Endodermal cell (in vitro differentiated cells): ENCODE results near the gene THAP11. TPM values are rescaled to one million over a fixed set of nuclear protein-coding genes. Genes with fewer than 3 reads are reported as not detected.

ENCODE experiments used
- DNase-seq: peaks from one replicate; pipeline ENCODE4 v3.0.0-alpha.2; 2017
- H3K27ac ChIP-seq: 2 replicates; pipeline ENCODE4 v1.5.1; 2013; ENCODE audit warnings: mild to moderate bottlenecking, low read depth, low read length, moderate library complexity
- H3K27me3 ChIP-seq: 2 replicates; pipeline ENCODE4 v1.6.1; 2013; ENCODE audit warnings: mild to moderate bottlenecking, low read length, moderate library complexity; ENCODE audit not compliant: insufficient read depth, control insufficient read depth, poor library complexity, severe bottlenecking
- H3K36me3 ChIP-seq: 2 replicates; pipeline ENCODE4 v1.7.0; 2013; ENCODE audit warnings: mild to moderate bottlenecking, low read length, moderate library complexity; ENCODE audit not compliant: control insufficient read depth, insufficient read depth
- H3K4me1 ChIP-seq: one replicate; pipeline ENCODE4 v1.7.0; 2013; ENCODE audit warnings: low read length; ENCODE audit not compliant: control insufficient read depth, insufficient read depth
- H3K4me3 ChIP-seq: 2 replicates; pipeline ENCODE4 v1.5.1; 2013; ENCODE audit warnings: mild to moderate bottlenecking, low read length, moderate library complexity
- H3K9ac ChIP-seq: 2 replicates; pipeline ENCODE4 v1.6.1; 2013; ENCODE audit warnings: mild to moderate bottlenecking, low read length, moderate library complexity; ENCODE audit not compliant: poor library complexity, severe bottlenecking; ENCODE audit errors: extremely low read depth
- H3K9me3 ChIP-seq: 2 replicates; pipeline ENCODE4 v1.6.1; 2013; ENCODE audit warnings: mild to moderate bottlenecking, low read length, moderate library complexity; ENCODE audit not compliant: control insufficient read depth
- H3K27ac Mint-ChIP-seq: 2 replicates; pipeline ENCODE4 v1.8.0; 2020; ENCODE audit warnings: mixed read lengths
- H3K27me3 Mint-ChIP-seq: 2 replicates; pipeline ENCODE4 v1.8.0; 2021; ENCODE audit warnings: mild to moderate bottlenecking, mixed read lengths; ENCODE audit not compliant: insufficient read depth
- H3K36me3 Mint-ChIP-seq: 2 replicates; pipeline ENCODE4 v1.8.0; 2020; ENCODE audit warnings: low read depth, mixed read lengths
- H3K4me1 Mint-ChIP-seq: 2 replicates; pipeline ENCODE4 v1.8.0; 2020; ENCODE audit warnings: mixed read lengths
- H3K4me3 Mint-ChIP-seq: 2 replicates; pipeline ENCODE4 v1.8.0; 2020; ENCODE audit warnings: mild to moderate bottlenecking, moderate library complexity, mixed read lengths
- H3K9me3 Mint-ChIP-seq: 2 replicates; pipeline ENCODE4 v1.8.0; 2020; ENCODE audit warnings: mild to moderate bottlenecking, mixed read lengths
- WGBS, 2 experiments: methylation state at CpG; one replicate each; pipeline versions ENCODE4 v1.1.5 to v1.1.7; 2013; ENCODE audit warnings: missing lambda C conversion rate in 2 of 2, mixed read lengths in 1 of 2; ENCODE audit not compliant: insufficient coverage in 1 of 2, insufficient read length in 1 of 2; 5-methylcytosine and 5-hydroxymethylcytosine counted together
- total RNA-seq, 2 donors: library from RNA; stranded (reverse); fragmentation: NEBNext Ultra II Directional in 1 of 2; extraction: Animal tissue kit (Norgen Biotek cat#: 25700) in 1 of 2; gene quantifications; 2 replicates in 1 of 2; 3 replicates in 1 of 2; pipeline ENCODE4 v1.2.1, GENCODE V29; 2021
- TF ChIP-seq, protein P1 (sequence below): fragments of 200-600 bp; sonication (generic); conservative IDR thresholded peaks from 2 replicates; pipeline ENCODE4 v1.5.0; 2021; ENCODE audit warnings: antibody characterized with exemption, mild to moderate bottlenecking

Gene THAP11
- total RNA-seq, 2 donors from 2014 or later = 28.0 to 32.9 TPM

DNA sequence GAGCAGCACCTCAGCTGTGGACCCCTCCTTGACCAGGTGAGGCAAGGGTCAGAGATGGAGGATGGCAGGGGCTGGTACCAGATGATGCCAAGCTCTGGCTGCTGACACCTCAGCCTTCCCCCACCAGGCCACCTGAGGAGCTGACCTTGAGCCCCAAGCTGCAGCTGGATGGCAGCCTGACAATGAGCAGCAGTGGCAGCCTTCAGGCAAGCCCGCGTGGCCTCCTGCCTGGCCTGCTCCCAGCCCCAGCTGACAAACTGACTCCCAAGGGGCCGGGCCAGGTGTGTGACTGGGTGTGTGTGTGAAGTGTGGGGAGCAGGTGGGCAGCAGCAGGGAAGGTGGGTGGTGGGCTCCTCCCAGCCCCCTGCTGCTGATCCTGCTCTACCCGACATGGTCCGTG is 37.8 kb downstream of the THAP11 start:
- H3K4me3 Mint-ChIP-seq = no peak overlapping the region
- no peak overlapping the region for H3K4me3 ChIP-seq

DNA sequence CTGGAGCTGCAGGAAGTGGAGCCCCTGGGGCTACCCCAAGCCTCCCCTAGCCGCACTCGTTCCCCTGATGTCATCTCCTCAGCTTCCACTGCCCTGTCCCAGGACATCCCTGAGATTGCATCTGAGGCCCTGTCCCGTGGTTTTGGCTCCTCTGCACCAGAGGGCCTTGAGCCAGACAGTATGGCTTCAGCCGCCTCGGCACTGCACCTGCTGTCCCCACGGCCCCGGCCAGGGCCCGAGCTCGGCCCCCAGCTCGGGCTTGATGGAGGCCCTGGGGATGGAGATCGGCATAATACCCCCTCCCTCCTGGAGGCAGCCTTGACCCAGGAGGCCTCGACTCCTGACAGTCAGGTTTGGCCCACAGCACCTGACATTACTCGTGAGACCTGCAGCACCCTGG is 38.5 kb downstream of the THAP11 start:
- 94 to 98% methylated on average over 8 to 13 of the region's 13 CpGs for WGBS, 2 experiments
- H3K27ac ChIP-seq = no peak overlapping the region
- no peak overlapping the region for H3K9ac ChIP-seq
- no peaks in the 10 kb centered on the region for H3K27me3 ChIP-seq
- H3K36me3 ChIP-seq = peaks cover 79% of the 10 kb centered on the region
- Mint-ChIP-seq H3K36me3 (peaks cover 62% of the 10 kb centered on the region), H3K27ac (no peak overlapping the region), H3K4me1 (peaks cover 4% of the 10 kb centered on the region), H3K27me3 (no peaks in the 10 kb centered on the region), H3K9me3 (no peaks in the 10 kb centered on the region), H3K4me3 (no peak overlapping the region)
- no peak overlapping the region for H3K4me3 ChIP-seq
- H3K4me1 ChIP-seq = peaks cover 5% of the 10 kb centered on the region
- TF ChIP-seq, protein P1, sequence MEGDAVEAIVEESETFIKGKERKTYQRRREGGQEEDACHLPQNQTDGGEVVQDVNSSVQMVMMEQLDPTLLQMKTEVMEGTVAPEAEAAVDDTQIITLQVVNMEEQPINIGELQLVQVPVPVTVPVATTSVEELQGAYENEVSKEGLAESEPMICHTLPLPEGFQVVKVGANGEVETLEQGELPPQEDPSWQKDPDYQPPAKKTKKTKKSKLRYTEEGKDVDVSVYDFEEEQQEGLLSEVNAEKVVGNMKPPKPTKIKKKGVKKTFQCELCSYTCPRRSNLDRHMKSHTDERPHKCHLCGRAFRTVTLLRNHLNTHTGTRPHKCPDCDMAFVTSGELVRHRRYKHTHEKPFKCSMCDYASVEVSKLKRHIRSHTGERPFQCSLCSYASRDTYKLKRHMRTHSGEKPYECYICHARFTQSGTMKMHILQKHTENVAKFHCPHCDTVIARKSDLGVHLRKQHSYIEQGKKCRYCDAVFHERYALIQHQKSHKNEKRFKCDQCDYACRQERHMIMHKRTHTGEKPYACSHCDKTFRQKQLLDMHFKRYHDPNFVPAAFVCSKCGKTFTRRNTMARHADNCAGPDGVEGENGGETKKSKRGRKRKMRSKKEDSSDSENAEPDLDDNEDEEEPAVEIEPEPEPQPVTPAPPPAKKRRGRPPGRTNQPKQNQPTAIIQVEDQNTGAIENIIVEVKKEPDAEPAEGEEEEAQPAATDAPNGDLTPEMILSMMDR = no peak
- H3K9me3 ChIP-seq = no peaks in the 10 kb centered on the region
- no peak for DNase-seq

More for the DNA sequence above, 37.8 kb downstream of the THAP11 start:
- Histone ChIP-seq H3K4me1 (peaks cover 3% of the 10 kb centered on the region), H3K27ac (no peak overlapping the region), H3K9ac (no peak overlapping the region), H3K27me3 (no peaks in the 10 kb centered on the region), H3K9me3 (no peaks in the 10 kb centered on the region), H3K36me3 (peaks cover 77% of the 10 kb centered on the region)
- TF ChIP-seq, protein P1 = no peak
- WGBS, 2 experiments = 95% methylated on average over 3 to 5 of the region's 5 CpGs
- Mint-ChIP-seq H3K27ac (no peak overlapping the region), H3K36me3 (peaks cover 62% of the 10 kb centered on the region), H3K9me3 (no peaks in the 10 kb centered on the region), H3K27me3 (no peaks in the 10 kb centered on the region), H3K4me1 (peaks cover 4% of the 10 kb centered on the region)
- no peak for DNase-seq

DNA sequence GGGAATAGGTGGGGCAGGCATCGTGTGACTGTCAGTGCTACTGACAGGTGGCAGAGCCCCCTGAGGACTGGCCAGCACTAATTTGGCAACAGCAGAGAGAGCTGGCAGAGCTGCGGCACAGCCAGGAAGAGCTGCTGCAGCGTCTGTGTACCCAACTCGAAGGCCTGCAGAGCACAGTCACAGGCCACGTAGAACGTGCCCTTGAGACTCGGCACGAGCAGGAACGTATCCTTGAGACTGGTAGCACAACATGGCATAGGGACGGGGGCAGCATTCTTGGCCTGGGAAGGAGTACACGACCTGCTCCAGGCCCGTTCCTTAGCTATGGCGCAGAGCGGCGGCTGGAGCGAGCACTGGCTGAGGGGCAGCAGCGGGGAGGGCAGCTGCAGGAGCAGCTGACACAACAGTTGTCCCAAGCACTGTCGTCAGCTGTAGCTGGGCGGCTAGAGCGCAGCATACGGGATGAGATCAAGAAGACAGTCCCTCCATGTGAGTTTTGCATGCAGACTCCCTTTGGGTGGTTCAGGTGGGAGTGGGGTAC is 39.6 kb downstream of the THAP11 start:
- Mint-ChIP-seq H3K27ac (no peak overlapping the region), H3K4me3 (no peak overlapping the region), H3K9me3 (no peaks in the 10 kb centered on the region), H3K36me3 (peaks cover 54% of the 10 kb centered on the region), H3K4me1 (peaks cover 12% of the 10 kb centered on the region), H3K27me3 (no peaks in the 10 kb centered on the region)
- no peak overlapping the region for H3K9ac ChIP-seq
- no peak for DNase-seq
- no peak overlapping the region for H3K27ac ChIP-seq
- TF ChIP-seq, protein P1 = no peak
- H3K36me3 ChIP-seq = peaks cover 75% of the 10 kb centered on the region
- no peak overlapping the region for H3K4me3 ChIP-seq
- H3K9me3 ChIP-seq = no peaks in the 10 kb centered on the region
- H3K27me3 ChIP-seq = no peaks in the 10 kb centered on the region
- H3K4me1 ChIP-seq = peaks cover 5% of the 10 kb centered on the region
- WGBS, 2 experiments = 94% methylated on average over 21 of the region's 21 CpGs
